HepG2 (cell line): ENCODE results near the gene GCN1. TPM values are rescaled to one million over a fixed set of nuclear protein-coding genes. Genes with fewer than 3 reads are reported as not detected.

ENCODE experiments used
- AKAP8 ChIP-seq: sonication (generic); formaldehyde crosslinking; IDR thresholded peaks from 2 replicates; pipeline ENCODE4 v1.5.1; 2020; ENCODE audit warnings: mild to moderate bottlenecking, missing genetic modification reagents
- EEA1 ChIP-seq: sonication (generic); formaldehyde crosslinking; IDR thresholded peaks from 2 replicates; pipeline ENCODE4 v1.5.1; 2020; ENCODE audit warnings: mild to moderate bottlenecking, missing genetic modification reagents, borderline replicate concordance
- KLF13 ChIP-seq: sonication (generic); formaldehyde crosslinking; IDR thresholded peaks from 2 replicates; pipeline ENCODE4 v1.4.0; 2020; ENCODE audit warnings: mild to moderate bottlenecking, missing genetic modification reagents
- KLF9 ChIP-seq: IDR thresholded peaks from 2 replicates; pipeline ENCODE4 v1.6.1; 2016; ENCODE audit warnings: low read depth
- MEIS1 ChIP-seq: sonication (generic); formaldehyde crosslinking; IDR thresholded peaks from 2 replicates; pipeline ENCODE4 v1.9.0; 2021; ENCODE audit warnings: mild to moderate bottlenecking, missing genetic modification reagents, moderate library complexity, borderline replicate concordance
- MXI1 ChIP-seq: IDR thresholded peaks from 3 replicates; pipeline ENCODE4 v1.6.1; 2012; ENCODE audit warnings: low read depth, low read length, inconsistent platforms, borderline replicate concordance
- MZF1 ChIP-seq: sonication (generic); formaldehyde crosslinking; IDR thresholded peaks from 2 replicates; pipeline ENCODE4 v1.8.1; 2023; ENCODE audit warnings: mild to moderate bottlenecking, missing genetic modification reagents, borderline replicate concordance
- NR2F6 ChIP-seq, 2 experiments: IDR thresholded peaks; 2 replicates each; pipeline ENCODE4 v1.6.1; 2016; ENCODE audit warnings: antibody characterized with exemption in 1 of 2, mild to moderate bottlenecking in 1 of 2
- SIN3A ChIP-seq: IDR thresholded peaks from 2 replicates; pipeline ENCODE4 v1.6.1; 2011; ENCODE audit warnings: low read depth, mild to moderate bottlenecking, control low read depth, low read length, borderline replicate concordance
- SNRNP70 ChIP-seq: fragments of 200-400 bp; formaldehyde crosslinking; IDR thresholded peaks from 2 replicates; pipeline ENCODE4 v1.6.1; 2017; ENCODE audit warnings: mild to moderate bottlenecking, low read depth, low read length, moderate library complexity
- STAG1 ChIP-seq: sonication (generic); formaldehyde crosslinking; IDR thresholded peaks from 2 replicates; pipeline ENCODE4 v1.4.0; 2020; ENCODE audit warnings: missing genetic modification reagents
- TAF15 ChIP-seq: fragments of 200-400 bp; formaldehyde crosslinking; IDR thresholded peaks from one replicate; pipeline ENCODE4 v1.6.1; 2018; ENCODE audit warnings: mild to moderate bottlenecking, low read depth, low read length; ENCODE audit not compliant: poor library complexity, severe bottlenecking
- ZNF331 ChIP-seq: sonication (generic); formaldehyde crosslinking; IDR thresholded peaks from 2 replicates; pipeline ENCODE4 v1.4.0; 2020; ENCODE audit warnings: missing genetic modification reagents
- ZNF777 ChIP-seq: sonication (generic); formaldehyde crosslinking; IDR thresholded peaks from 2 replicates; pipeline ENCODE4 v1.4.0; 2020; ENCODE audit warnings: missing genetic modification reagents
- ZNF816 ChIP-seq: sonication (generic); formaldehyde crosslinking; IDR thresholded peaks from 2 replicates; pipeline ENCODE4 v1.8.0; 2022; ENCODE audit warnings: missing genetic modification reagents, mild to moderate bottlenecking, borderline replicate concordance
- ZSCAN20 ChIP-seq: sonication (generic); formaldehyde crosslinking; IDR thresholded peaks from 2 replicates; pipeline ENCODE4 v1.4.0; 2020; ENCODE audit warnings: missing genetic modification reagents, mild to moderate bottlenecking, borderline replicate concordance
- polyA plus RNA-seq, 8 experiments: library from polyadenylated mRNA; depleted of rRNA in 3 of 8; stranded (reverse) in 7 of 8; unstranded in 1 of 8; fragments of >200 nt; fragmentation: Illumina TruSeq in 4 of 8; extraction: Trizol in 4 of 8; gene quantifications; 2 replicates each; pipeline versions ENCODE4 v1.2.1 to v1.2.3, GENCODE V29; 2011 to 2016; ENCODE audit warnings: low read depth in 4 of 8, missing spikeins in 1 of 8, mixed read lengths in 1 of 8; ENCODE audit not compliant: insufficient read depth in 1 of 8
- total RNA-seq, 5 experiments: library from RNA; depleted of rRNA; stranded (reverse); fragments of >200 nt; fragmentation: Illumina TruSeq; extraction: Trizol; gene quantifications; 2 replicates each; pipeline ENCODE4 v1.2.3, GENCODE V29; 2016; ENCODE audit warnings: low read depth in 1 of 5
- TF ChIP-seq, protein P1 (sequence below): sonication (generic); formaldehyde crosslinking; IDR thresholded peaks from 2 replicates; pipeline ENCODE4 v1.5.1; 2020; ENCODE audit warnings: mild to moderate bottlenecking, missing genetic modification reagents
- TF ChIP-seq, protein P2 (sequence below): sonication (generic); formaldehyde crosslinking; IDR thresholded peaks from 2 replicates; pipeline ENCODE4 v1.8.0; 2022; ENCODE audit warnings: mild to moderate bottlenecking, missing genetic modification reagents, borderline replicate concordance
- TF ChIP-seq, protein P3 (sequence below): IDR thresholded peaks from 2 replicates; pipeline ENCODE4 v1.4.0; 2020; ENCODE audit warnings: mild to moderate bottlenecking, missing genetic modification reagents
- TF ChIP-seq, protein P4 (sequence below): sonication (generic); formaldehyde crosslinking; IDR thresholded peaks from 2 replicates; pipeline ENCODE4 v1.9.0; 2021; ENCODE audit warnings: missing genetic modification reagents, borderline replicate concordance

GCN1 gene
- total and polyA plus RNA-seq, 2 of the 13 experiments (the other 11 are each of a cell fraction or from before 2014, with no cell fraction given) = 58.2 to 83.0 TPM

DNA sequence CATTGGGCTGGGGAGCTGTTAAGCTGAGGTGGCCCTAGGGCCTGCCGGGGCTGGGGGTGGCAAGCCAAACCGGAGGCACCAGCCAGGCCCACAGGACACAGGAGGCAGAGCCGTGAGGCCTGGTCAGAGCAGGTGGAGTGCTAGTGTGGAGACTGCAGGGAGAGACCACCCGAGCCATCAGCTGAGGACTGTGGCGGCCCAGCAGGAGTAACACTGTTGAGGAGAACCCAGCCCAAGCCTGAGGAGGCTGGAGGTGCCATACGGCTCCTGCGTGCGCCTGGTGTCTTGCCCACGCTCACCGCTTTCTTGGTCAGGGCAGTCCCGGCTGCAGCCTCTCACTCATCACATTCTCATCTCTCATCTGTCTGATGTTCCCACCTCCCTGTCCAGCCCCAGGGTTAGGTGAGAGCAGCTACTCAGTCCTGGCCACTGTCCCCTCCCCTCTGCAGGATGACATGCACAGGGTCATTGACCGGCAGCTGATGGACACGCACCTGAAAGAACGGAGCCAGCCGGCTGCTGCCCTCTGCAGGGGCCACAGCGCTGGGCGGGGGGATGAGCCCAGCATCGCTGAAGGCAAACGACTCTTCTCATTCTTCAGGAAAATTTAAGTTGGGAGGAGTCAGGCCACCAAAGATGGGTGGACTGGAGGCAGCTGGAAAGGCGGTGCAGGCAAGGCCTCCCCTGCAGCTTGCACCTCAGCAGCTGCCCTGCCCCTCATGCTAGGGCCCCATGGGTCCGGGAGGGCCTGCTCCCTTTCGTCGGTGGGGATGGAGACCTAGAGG, 101.8 kb downstream of the GCN1 start (continued):
- TF ChIP-seq, protein P1, sequence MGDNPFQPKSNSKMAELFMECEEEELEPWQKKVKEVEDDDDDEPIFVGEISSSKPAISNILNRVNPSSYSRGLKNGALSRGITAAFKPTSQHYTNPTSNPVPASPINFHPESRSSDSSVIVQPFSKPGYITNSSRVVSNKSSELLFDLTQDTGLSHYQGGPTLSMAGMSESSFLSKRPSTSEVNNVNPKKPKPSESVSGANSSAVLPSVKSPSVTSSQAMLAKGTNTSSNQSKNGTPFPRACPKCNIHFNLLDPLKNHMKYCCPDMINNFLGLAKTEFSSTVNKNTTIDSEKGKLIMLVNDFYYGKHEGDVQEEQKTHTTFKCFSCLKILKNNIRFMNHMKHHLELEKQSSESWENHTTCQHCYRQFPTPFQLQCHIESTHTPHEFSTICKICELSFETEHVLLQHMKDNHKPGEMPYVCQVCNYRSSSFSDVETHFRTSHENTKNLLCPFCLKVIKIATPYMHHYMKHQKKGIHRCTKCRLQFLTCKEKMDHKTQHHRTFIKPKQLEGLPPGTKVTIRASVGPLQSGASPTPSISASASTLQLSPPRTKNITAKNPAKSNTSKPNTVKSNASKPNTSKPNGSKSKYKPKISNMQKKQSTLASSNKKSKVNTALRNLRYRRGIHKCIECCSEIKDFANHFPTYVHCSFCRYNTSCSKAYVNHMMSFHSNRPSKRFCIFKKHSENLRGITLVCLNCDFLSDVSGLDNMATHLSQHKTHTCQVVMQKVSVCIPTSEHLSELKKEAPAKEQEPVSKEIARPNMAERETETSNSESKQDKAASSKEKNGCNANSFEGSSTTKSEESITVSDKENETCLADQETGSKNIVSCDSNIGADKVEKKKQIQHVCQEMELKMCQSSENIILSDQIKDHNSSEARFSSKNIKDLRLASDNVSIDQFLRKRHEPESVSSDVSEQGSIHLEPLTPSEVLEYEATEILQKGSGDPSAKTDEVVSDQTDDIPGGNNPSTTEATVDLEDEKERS = no peak
- no peak for TF ChIP-seq EEA1 (CRISPR knock-in tag)
- TF ChIP-seq MXI1 = 0 out of 3 replicates have a peak, but pooled peaks have one; percentile 12
- no peak for TF ChIP-seq NR2F6 (IDR thresholded peaks at IDR 0.05)
- peak; percentile 19; the same call in 1 of the 2 replicates for TF ChIP-seq NR2F6 (CRISPR knock-in tag; IDR thresholded peaks at IDR 0.05)
- peak; percentile 15 for TF ChIP-seq TAF15
- no peak for TF ChIP-seq MZF1 (CRISPR knock-in tag)
- no peak for TF ChIP-seq ZNF331 (CRISPR knock-in tag)
- no peak for TF ChIP-seq SNRNP70
- TF ChIP-seq AKAP8 (CRISPR knock-in tag) = no peak
- TF ChIP-seq ZNF816 = no peak
- TF ChIP-seq ZNF777 (CRISPR knock-in tag) = no peak
- no peak for TF ChIP-seq MEIS1
- TF ChIP-seq, protein P2, sequence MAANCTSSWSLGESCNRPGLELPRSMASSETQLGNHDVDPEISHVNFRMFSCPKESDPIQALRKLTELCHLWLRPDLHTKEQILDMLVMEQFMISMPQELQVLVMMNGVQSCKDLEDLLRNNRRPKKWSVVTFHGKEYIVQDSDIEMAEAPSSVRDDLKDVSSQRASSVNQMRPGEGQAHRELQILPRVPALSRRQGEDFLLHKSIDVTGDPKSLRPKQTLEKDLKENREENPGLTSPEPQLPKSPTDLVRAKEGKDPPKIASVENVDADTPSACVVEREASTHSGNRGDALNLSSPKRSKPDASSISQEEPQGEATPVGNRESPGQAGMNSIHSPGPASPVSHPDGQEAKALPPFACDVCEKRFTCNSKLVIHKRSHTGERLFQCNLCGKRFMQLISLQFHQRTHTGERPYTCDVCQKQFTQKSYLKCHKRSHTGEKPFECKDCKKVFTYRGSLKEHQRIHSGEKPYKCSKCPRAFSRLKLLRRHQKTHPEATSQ (CRISPR knock-in tag) = no peak
- no peak for TF ChIP-seq KLF13
- TF ChIP-seq ZSCAN20 (CRISPR knock-in tag) = no peak
- peak; percentile 61 for TF ChIP-seq STAG1
- TF ChIP-seq KLF9 (CRISPR knock-in tag) = no peak
- TF ChIP-seq, protein P3, sequence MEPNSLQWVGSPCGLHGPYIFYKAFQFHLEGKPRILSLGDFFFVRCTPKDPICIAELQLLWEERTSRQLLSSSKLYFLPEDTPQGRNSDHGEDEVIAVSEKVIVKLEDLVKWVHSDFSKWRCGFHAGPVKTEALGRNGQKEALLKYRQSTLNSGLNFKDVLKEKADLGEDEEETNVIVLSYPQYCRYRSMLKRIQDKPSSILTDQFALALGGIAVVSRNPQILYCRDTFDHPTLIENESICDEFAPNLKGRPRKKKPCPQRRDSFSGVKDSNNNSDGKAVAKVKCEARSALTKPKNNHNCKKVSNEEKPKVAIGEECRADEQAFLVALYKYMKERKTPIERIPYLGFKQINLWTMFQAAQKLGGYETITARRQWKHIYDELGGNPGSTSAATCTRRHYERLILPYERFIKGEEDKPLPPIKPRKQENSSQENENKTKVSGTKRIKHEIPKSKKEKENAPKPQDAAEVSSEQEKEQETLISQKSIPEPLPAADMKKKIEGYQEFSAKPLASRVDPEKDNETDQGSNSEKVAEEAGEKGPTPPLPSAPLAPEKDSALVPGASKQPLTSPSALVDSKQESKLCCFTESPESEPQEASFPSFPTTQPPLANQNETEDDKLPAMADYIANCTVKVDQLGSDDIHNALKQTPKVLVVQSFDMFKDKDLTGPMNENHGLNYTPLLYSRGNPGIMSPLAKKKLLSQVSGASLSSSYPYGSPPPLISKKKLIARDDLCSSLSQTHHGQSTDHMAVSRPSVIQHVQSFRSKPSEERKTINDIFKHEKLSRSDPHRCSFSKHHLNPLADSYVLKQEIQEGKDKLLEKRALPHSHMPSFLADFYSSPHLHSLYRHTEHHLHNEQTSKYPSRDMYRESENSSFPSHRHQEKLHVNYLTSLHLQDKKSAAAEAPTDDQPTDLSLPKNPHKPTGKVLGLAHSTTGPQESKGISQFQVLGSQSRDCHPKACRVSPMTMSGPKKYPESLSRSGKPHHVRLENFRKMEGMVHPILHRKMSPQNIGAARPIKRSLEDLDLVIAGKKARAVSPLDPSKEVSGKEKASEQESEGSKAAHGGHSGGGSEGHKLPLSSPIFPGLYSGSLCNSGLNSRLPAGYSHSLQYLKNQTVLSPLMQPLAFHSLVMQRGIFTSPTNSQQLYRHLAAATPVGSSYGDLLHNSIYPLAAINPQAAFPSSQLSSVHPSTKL (CRISPR knock-in tag) = no peak
- TF ChIP-seq, protein P4, sequence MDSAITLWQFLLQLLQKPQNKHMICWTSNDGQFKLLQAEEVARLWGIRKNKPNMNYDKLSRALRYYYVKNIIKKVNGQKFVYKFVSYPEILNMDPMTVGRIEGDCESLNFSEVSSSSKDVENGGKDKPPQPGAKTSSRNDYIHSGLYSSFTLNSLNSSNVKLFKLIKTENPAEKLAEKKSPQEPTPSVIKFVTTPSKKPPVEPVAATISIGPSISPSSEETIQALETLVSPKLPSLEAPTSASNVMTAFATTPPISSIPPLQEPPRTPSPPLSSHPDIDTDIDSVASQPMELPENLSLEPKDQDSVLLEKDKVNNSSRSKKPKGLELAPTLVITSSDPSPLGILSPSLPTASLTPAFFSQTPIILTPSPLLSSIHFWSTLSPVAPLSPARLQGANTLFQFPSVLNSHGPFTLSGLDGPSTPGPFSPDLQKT = no peak
- no peak for TF ChIP-seq SIN3A
